DND-41 (cell line): Measurements from ENCODE around the gene ACTG1.

ENCODE experiments used
- CTCF ChIP-seq: IDR thresholded peaks from 2 replicates; pipeline ENCODE4 v1.5.1; 2012; ENCODE audit warnings: borderline replicate concordance, low read length, moderate library complexity, mild to moderate bottlenecking; ENCODE audit not compliant: poor library complexity, severe bottlenecking; ENCODE audit errors: extremely low read depth
- EZH2 ChIP-seq: IDR thresholded peaks from 3 replicates; pipeline ENCODE4 v1.6.1; 2012; ENCODE audit warnings: borderline replicate concordance, low read depth, mild to moderate bottlenecking, moderate library complexity, low read length, inconsistent platforms; ENCODE audit not compliant: severe bottlenecking

- TF ChIP-seq CTCF, result no peak
- no peak for TF ChIP-seq EZH2
These were observed 3.9 kb downstream of the ACTG1 start for GRCh38 chr17:81508639-81509206.
